SK-N-SH (cell line): ENCODE measurements around the gene C16orf96. TPM values are rescaled to one million over a fixed set of nuclear protein-coding genes. Genes with fewer than 3 reads are reported as not detected.

Experiments used
- CHD2 ChIP-seq: fragments of 150-350 bp; IDR thresholded peaks from 2 replicates; pipeline ENCODE4 v1.6.1; 2018; ENCODE audit warnings: low read length; ENCODE audit not compliant: partially characterized antibody
- EZH2phosphoT487 ChIP-seq: fragments of 200-600 bp; sonication (generic); IDR thresholded peaks from 2 replicates; pipeline ENCODE4 v1.6.1; 2017; ENCODE audit warnings: low read depth, mixed run types, mild to moderate bottlenecking, antibody characterized with exemption, moderate library complexity, borderline replicate concordance
- FOXJ3 ChIP-seq: sonication (generic); formaldehyde crosslinking; IDR thresholded peaks from 2 replicates; pipeline ENCODE4 v1.5.1; 2020; ENCODE audit warnings: mild to moderate bottlenecking, missing genetic modification reagents
- FOXM1 ChIP-seq: IDR thresholded peaks from 2 replicates; pipeline ENCODE4 v1.4.0; 2012; ENCODE audit warnings: low read depth, mild to moderate bottlenecking
- GATA2 ChIP-seq: sonication (generic); formaldehyde crosslinking; IDR thresholded peaks from 2 replicates; pipeline ENCODE4 v1.5.0; 2020; ENCODE audit warnings: mild to moderate bottlenecking, missing genetic modification reagents
- JUND ChIP-seq: IDR thresholded peaks from 2 replicates; pipeline ENCODE4 v1.4.0; 2012
- MAX ChIP-seq: IDR thresholded peaks from 2 replicates; pipeline ENCODE4 v1.4.0; 2012; ENCODE audit warnings: low read depth
- MXI1 ChIP-seq: IDR thresholded peaks from 2 replicates; pipeline ENCODE4 v1.6.1; 2012; ENCODE audit warnings: mild to moderate bottlenecking, low read depth, low read length, improper control_type of control experiment
- NFIC ChIP-seq: IDR thresholded peaks from 2 replicates; pipeline ENCODE4 v1.4.0; 2012; ENCODE audit warnings: borderline replicate concordance
- NRF1 ChIP-seq: IDR thresholded peaks from 2 replicates; pipeline ENCODE4 v1.6.1; 2012; ENCODE audit warnings: low read depth, mild to moderate bottlenecking, low read length
- RFX5 ChIP-seq: IDR thresholded peaks from 2 replicates; pipeline ENCODE4 v1.6.1; 2012; ENCODE audit warnings: mild to moderate bottlenecking, improper control_type of control experiment, low read length
- RXRA ChIP-seq: IDR thresholded peaks from 2 replicates; pipeline ENCODE4 v1.4.0; 2012; ENCODE audit warnings: low read depth, mild to moderate bottlenecking, borderline replicate concordance
- SIN3A ChIP-seq: IDR thresholded peaks from 2 replicates; pipeline ENCODE4 v1.6.1; 2012; ENCODE audit warnings: low read depth, mild to moderate bottlenecking, low read length, moderate library complexity, borderline replicate concordance
- SMC3 ChIP-seq: IDR thresholded peaks from 2 replicates; pipeline ENCODE4 v1.6.1; 2012; ENCODE audit warnings: low read depth, low read length, improper control_type of control experiment
- TAF1 ChIP-seq: IDR thresholded peaks from 2 replicates; pipeline ENCODE4 v1.6.1; 2012; ENCODE audit warnings: low read depth, mild to moderate bottlenecking, low read length, moderate library complexity, borderline replicate concordance
- TEAD4 ChIP-seq: IDR thresholded peaks from 2 replicates; pipeline ENCODE4 v1.4.0; 2012; ENCODE audit warnings: mild to moderate bottlenecking, borderline replicate concordance; ENCODE audit not compliant: insufficient read depth
- ZBTB33 ChIP-seq: IDR thresholded peaks from 2 replicates; pipeline ENCODE4 v1.4.0; 2012; ENCODE audit warnings: low read depth, borderline replicate concordance
- polyA plus RNA-seq, 3 experiments: library from polyadenylated mRNA; depleted of rRNA; stranded (reverse); fragments of >200 nt; gene quantifications; 2 replicates each; pipeline ENCODE4 v1.2.3, GENCODE V29; 2012
- TF ChIP-seq, protein P1 (sequence below): IDR thresholded peaks from 2 replicates; pipeline ENCODE4; 2012
- TF ChIP-seq, protein P2 (sequence below): fragments of 200-600 bp; sonication (generic); IDR thresholded peaks from 2 replicates; pipeline ENCODE4 v1.6.1; 2017; ENCODE audit warnings: antibody characterized with exemption, mild to moderate bottlenecking, moderate library complexity
- TF ChIP-seq, protein P3 (sequence below): fragments of 150-350 bp; IDR thresholded peaks from 2 replicates; pipeline ENCODE4 v1.6.1; 2016; ENCODE audit warnings: mild to moderate bottlenecking, low read depth, low read length
- TF ChIP-seq, protein P4 (sequence below): fragments of 150-350 bp; IDR thresholded peaks from 2 replicates; pipeline ENCODE4 v1.6.1; 2017; ENCODE audit warnings: antibody characterized with exemption, low read length, low read depth, borderline replicate concordance

The C16orf96 gene
- polyA plus RNA-seq, 1 of the 3 experiments (the other 2 are of a cell fraction), result 0.05 TPM

DNA sequence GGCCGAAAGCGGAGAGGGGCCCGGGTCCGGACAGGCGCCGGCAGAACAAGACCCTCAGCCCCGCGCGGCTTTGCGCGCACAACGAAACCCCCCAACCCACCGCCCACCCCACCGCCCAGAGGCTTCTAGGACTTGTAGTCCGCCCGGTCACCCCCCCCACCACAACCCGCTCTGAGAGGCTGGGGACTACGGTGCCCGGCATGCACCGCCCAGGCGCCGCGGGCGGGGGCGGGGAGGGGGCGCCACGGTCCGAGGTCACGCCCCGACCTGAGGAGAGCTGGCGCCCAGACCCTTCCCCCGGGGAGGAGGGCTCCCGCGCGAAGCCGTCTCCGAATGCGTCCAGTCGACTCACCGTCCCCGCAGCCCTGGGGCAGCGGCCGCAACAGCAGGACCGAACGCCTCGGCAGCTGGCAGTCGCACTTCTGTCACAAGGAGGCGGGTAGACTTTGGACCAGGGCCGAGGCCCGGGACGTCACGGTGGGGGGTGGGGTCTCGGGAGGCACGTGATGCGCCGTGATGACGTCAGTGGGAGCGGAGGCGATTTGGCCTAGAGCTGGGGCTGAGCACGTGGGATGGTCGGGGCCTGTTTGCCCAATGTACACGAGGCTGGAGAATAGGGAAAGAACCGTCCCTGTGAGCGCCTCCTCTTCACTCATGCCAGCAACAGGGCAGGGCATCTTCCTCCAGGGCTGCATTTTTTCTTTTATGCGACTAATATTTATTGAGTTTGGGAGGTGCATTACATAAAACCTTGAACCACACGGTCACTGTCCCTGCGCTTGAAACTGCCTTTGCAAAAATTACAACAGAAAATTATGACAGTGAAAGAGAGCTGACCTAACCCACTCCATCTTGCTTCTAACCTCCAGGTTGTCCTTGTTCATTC lies 17.5 kb upstream of the C16orf96 start, which contains the start of gene CDIP1 (continued):
- TF ChIP-seq, protein P1, sequence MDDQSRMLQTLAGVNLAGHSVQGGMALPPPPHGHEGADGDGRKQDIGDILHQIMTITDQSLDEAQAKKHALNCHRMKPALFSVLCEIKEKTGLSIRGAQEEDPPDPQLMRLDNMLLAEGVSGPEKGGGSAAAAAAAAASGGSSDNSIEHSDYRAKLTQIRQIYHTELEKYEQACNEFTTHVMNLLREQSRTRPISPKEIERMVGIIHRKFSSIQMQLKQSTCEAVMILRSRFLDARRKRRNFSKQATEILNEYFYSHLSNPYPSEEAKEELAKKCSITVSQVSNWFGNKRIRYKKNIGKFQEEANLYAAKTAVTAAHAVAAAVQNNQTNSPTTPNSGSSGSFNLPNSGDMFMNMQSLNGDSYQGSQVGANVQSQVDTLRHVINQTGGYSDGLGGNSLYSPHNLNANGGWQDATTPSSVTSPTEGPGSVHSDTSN, result no peak; the same call in 1 of the 2 replicates
- TF ChIP-seq RXRA (no peak), RFX5 (no peak), ZBTB33 (no peak), SMC3 (no peak), JUND (no peak), NRF1 (no peak), MXI1 (peak; percentile 88), FOXJ3 (CRISPR knock-in tag) (no peak; the same call in 1 of the 2 replicates), SIN3A (0 out of 2 replicates have a peak, but pooled peaks have one; percentile 65), CHD2 (peak; percentile 84), TEAD4 (0 out of 2 replicates have a peak, but pooled peaks have one; percentile 9), MAX (peak; percentile 100), FOXM1 (0 out of 2 replicates have a peak, but pooled peaks have one; percentile 21), TAF1 (peak; percentile 17; the same call in 1 of the 2 replicates), NFIC (peak; percentile 79), EZH2phosphoT487 (no peak), GATA2 (no peak)
- TF ChIP-seq, protein P2, sequence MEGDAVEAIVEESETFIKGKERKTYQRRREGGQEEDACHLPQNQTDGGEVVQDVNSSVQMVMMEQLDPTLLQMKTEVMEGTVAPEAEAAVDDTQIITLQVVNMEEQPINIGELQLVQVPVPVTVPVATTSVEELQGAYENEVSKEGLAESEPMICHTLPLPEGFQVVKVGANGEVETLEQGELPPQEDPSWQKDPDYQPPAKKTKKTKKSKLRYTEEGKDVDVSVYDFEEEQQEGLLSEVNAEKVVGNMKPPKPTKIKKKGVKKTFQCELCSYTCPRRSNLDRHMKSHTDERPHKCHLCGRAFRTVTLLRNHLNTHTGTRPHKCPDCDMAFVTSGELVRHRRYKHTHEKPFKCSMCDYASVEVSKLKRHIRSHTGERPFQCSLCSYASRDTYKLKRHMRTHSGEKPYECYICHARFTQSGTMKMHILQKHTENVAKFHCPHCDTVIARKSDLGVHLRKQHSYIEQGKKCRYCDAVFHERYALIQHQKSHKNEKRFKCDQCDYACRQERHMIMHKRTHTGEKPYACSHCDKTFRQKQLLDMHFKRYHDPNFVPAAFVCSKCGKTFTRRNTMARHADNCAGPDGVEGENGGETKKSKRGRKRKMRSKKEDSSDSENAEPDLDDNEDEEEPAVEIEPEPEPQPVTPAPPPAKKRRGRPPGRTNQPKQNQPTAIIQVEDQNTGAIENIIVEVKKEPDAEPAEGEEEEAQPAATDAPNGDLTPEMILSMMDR, result no peak
- TF ChIP-seq, protein P3, sequence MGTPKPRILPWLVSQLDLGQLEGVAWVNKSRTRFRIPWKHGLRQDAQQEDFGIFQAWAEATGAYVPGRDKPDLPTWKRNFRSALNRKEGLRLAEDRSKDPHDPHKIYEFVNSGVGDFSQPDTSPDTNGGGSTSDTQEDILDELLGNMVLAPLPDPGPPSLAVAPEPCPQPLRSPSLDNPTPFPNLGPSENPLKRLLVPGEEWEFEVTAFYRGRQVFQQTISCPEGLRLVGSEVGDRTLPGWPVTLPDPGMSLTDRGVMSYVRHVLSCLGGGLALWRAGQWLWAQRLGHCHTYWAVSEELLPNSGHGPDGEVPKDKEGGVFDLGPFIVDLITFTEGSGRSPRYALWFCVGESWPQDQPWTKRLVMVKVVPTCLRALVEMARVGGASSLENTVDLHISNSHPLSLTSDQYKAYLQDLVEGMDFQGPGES, result no peak
- TF ChIP-seq, protein P4, sequence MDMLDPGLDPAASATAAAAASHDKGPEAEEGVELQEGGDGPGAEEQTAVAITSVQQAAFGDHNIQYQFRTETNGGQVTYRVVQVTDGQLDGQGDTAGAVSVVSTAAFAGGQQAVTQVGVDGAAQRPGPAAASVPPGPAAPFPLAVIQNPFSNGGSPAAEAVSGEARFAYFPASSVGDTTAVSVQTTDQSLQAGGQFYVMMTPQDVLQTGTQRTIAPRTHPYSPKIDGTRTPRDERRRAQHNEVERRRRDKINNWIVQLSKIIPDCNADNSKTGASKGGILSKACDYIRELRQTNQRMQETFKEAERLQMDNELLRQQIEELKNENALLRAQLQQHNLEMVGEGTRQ, result peak; percentile 94
